NT2/D1 (cell line): ENCODE measurements around the gene MLC1.

Experiments
- DNase-seq: peaks from one replicate; pipeline ENCODE4 v3.0.0-alpha.2; 2011; ENCODE audit warnings: low read depth, low spot score
- H3K27me3 ChIP-seq: 2 replicates; pipeline ENCODE4 v1.6.0; 2011; ENCODE audit warnings: mild to moderate bottlenecking; ENCODE audit not compliant: insufficient read length, insufficient read depth
- H3K36me3 ChIP-seq: 2 replicates; pipeline ENCODE4 v1.6.1; 2011; ENCODE audit warnings: mild to moderate bottlenecking, low read length, mixed read lengths; ENCODE audit not compliant: insufficient read depth, insufficient read length
- H3K4me1 ChIP-seq: 2 replicates; pipeline ENCODE4 v1.5.1; 2011; ENCODE audit not compliant: insufficient read depth, insufficient read length
- H3K4me3 ChIP-seq: 2 replicates; pipeline ENCODE4 v1.5.1; 2011; ENCODE audit warnings: low read depth; ENCODE audit not compliant: insufficient read length
- H3K9ac ChIP-seq: 2 replicates; pipeline ENCODE4 v1.6.0; 2011; ENCODE audit warnings: low read depth; ENCODE audit not compliant: insufficient read length
- H3K9me3 ChIP-seq: 2 replicates; pipeline ENCODE4 v1.5.1; 2011; ENCODE audit warnings: mild to moderate bottlenecking, low read length; ENCODE audit not compliant: insufficient read depth
- SUZ12 ChIP-seq: IDR thresholded peaks from 2 replicates; pipeline ENCODE4 v1.6.1; 2011; ENCODE audit not compliant: insufficient read length, insufficient read depth; ENCODE audit errors: extremely low read depth
- YY1 ChIP-seq: IDR thresholded peaks from 2 replicates; pipeline ENCODE4 v1.6.1; 2011; ENCODE audit not compliant: insufficient read length, insufficient read depth
- ZNF274 ChIP-seq: IDR thresholded peaks from 2 replicates; pipeline ENCODE4 v1.6.1; 2011; ENCODE audit warnings: mild to moderate bottlenecking, low read depth, low read length

MLC1 gene

DNA sequence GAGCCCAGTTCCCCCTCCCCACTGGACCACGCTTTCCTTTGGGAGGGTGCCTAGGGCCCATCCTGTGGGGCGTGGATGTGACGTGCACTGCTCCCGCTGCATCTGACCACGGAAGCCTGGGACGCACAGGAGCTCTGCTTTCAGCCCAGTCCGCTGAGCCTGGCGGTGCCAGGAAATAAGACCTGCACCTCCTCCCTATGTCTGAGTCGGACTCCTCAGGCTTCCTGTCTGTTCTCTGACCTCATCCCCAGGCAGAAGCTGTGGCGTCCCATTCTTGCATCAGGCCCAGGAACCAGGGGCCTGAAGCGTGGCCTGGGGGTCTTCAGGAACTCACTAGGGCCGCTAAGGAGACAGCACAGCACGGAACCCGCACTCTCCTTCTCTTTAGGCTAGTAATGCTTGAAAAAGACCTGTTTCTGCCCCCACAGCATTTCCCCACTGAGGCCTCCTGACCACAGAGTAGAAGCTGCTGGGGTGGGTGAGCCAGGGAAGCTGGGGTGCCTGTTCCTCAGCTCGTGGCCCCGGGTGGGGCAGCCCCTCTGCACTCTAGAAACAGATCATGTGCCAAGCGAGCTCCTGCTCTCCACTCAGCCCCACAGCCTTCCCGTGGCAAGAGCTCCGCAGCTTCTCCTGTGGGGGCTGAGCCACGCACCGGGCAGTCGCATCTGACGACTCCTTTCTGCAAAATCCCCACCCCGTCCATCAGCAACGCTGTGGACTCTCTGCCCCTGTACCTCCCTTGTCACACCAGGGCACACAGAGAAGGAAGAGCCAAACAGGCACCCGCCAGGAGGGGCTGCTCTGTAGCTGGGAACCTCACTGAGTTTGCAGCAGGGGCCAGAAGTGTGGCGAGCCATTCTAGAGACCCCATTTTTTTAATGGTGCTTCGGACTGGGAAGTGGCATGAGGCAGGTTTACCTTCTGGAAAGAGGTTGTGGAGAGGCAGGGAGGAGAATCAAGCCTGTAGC is 27.2 kb upstream of the MLC1 start:
- no peak overlapping the region for H3K9ac ChIP-seq
- no peak overlapping the region for H3K4me3 ChIP-seq
- H3K9me3 ChIP-seq: no peaks in the 10 kb centered on the region
- DNase-seq: no peak
- no peak for TF ChIP-seq YY1
- no peak for TF ChIP-seq ZNF274
- TF ChIP-seq SUZ12: no peak
- no peaks in the 10 kb centered on the region for H3K36me3 ChIP-seq
- H3K4me1 ChIP-seq: peaks cover 7% of the 10 kb centered on the region
- no peaks in the 10 kb centered on the region for H3K27me3 ChIP-seq

- no peak for TF ChIP-seq ZNF274
- no peak for TF ChIP-seq YY1
- no peak overlapping the region for H3K9ac ChIP-seq
- no peak for DNase-seq
- no peaks in the 10 kb centered on the region for H3K9me3 ChIP-seq
- H3K36me3 ChIP-seq: no peaks in the 10 kb centered on the region
- H3K4me1 ChIP-seq: peaks cover 7% of the 10 kb centered on the region
- no peaks in the 10 kb centered on the region for H3K27me3 ChIP-seq
- no peak overlapping the region for H3K4me3 ChIP-seq
These were observed 25.8 kb upstream of the MLC1 start for GRCh38 chr22:50111056-50111455.

GRCh38 chr22:50107529-50107928 is 22.3 kb upstream of the MLC1 start:
- H3K27me3 ChIP-seq: no peaks in the 10 kb centered on the region
- DNase-seq: no peak
- TF ChIP-seq YY1 (no peak), SUZ12 (no peak), ZNF274 (no peak)
- no peak overlapping the region for H3K4me3 ChIP-seq
- H3K36me3 ChIP-seq: no peaks in the 10 kb centered on the region
- H3K9ac ChIP-seq: no peak overlapping the region
- H3K4me1 ChIP-seq: peaks cover 3% of the 10 kb centered on the region
- no peaks in the 10 kb centered on the region for H3K9me3 ChIP-seq

DNA sequence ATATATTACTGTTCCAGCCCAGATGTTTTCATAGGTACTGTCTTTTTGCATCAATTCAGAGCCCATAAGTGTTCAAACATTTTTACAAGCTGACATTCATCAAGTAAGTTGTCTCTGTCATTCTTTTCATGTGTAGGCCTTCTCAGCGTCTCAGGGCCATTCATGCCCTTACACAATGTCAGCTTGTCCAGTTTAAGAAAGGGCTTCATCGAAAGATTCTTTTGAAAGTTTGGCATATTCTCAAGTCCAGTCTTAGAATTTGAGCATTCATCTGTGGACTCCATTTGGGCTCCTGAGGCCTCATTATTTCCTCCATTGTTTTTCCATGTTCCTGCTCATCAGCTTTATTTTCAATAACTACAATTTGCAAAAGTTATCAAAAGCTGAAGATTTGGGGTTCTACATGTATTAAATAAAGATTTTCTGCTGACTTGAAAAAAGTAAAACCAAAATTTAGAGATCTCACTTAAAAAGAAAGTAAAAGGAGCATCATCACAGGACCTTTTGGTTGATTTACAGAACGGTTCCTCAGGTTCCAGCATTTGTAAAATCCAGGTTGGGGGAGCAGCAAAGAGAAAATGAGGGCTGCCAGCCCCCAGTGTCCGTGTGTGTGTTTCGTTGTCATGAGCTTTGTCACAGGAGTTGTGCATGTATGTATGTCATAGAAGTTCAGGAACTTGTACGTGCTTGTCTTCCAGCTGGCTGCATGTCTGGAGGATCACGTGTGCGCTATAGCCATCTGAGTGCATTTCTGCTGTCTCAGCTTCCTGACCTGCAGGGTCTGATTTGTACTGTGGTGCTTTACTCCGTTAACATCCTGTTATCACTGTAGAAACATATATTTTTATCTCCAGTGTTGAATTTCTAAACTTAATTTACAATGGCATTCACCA is 20.2 kb upstream of the MLC1 start:
- no peaks in the 10 kb centered on the region for H3K4me1 ChIP-seq

DNA sequence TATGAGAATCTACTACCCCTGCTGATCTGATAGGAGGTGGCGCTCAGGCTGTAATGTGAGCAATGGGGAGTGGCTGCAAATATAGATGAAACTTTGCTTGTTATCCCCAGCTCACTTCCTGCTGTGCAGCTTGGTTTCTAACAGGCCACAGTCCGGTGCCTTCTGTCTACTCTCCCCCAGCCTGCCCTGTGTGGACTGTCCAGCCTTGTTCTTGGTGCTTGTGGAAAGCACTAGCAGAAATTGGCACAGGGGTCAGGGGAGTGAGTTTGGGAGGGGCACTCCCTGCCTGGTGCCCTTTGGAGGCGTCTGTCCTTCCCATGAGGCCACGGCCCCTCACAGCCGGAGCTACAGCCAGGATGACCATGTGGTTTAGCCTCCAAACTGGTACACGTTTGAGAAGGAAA is 18.9 kb upstream of the MLC1 start:
- no peaks in the 10 kb centered on the region for H3K27me3 ChIP-seq
- DNase-seq: no peak
- no peaks in the 10 kb centered on the region for H3K4me1 ChIP-seq
- TF ChIP-seq ZNF274: no peak
- TF ChIP-seq SUZ12: no peak
- no peak for TF ChIP-seq YY1
- H3K9me3 ChIP-seq: no peaks in the 10 kb centered on the region
- H3K4me3 ChIP-seq: no peak overlapping the region
- H3K36me3 ChIP-seq: no peaks in the 10 kb centered on the region
- H3K9ac ChIP-seq: no peak overlapping the region

More for the DNA sequence above, 20.2 kb upstream of the MLC1 start:
- no peaks in the 10 kb centered on the region for H3K9me3 ChIP-seq
- H3K4me3 ChIP-seq: no peak overlapping the region
- DNase-seq: no peak
- TF ChIP-seq SUZ12 (no peak), YY1 (no peak), ZNF274 (no peak)
- no peak overlapping the region for H3K9ac ChIP-seq
- H3K36me3 ChIP-seq: no peaks in the 10 kb centered on the region
- no peaks in the 10 kb centered on the region for H3K27me3 ChIP-seq

DNA sequence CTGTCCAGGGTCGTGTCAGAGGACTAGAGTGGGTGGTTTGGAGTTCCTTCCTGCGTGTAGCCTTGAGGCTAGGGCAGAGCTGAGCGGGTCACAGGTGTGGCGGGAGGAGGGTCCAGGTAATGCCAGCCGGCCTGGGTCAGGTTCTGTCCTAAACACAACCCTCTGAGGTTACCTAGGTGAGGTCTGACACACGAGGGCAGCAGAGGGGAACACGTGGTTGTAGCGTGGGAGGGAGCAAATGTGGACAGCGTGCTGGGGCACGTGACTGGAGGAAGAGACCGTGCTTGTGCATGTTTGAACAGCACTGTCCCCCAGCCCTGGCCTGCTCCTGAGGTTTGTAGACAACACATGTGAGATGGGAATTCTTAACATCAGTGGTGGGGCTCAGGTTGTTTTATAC is 17.7 kb upstream of the MLC1 start:
- Histone ChIP-seq H3K9ac (no peak overlapping the region), H3K27me3 (no peaks in the 10 kb centered on the region), H3K9me3 (no peaks in the 10 kb centered on the region), H3K4me3 (no peak overlapping the region), H3K36me3 (no peaks in the 10 kb centered on the region), H3K4me1 (no peaks in the 10 kb centered on the region)
- no peak for DNase-seq
- TF ChIP-seq ZNF274: no peak
- TF ChIP-seq YY1: no peak
- TF ChIP-seq SUZ12: no peak

DNA sequence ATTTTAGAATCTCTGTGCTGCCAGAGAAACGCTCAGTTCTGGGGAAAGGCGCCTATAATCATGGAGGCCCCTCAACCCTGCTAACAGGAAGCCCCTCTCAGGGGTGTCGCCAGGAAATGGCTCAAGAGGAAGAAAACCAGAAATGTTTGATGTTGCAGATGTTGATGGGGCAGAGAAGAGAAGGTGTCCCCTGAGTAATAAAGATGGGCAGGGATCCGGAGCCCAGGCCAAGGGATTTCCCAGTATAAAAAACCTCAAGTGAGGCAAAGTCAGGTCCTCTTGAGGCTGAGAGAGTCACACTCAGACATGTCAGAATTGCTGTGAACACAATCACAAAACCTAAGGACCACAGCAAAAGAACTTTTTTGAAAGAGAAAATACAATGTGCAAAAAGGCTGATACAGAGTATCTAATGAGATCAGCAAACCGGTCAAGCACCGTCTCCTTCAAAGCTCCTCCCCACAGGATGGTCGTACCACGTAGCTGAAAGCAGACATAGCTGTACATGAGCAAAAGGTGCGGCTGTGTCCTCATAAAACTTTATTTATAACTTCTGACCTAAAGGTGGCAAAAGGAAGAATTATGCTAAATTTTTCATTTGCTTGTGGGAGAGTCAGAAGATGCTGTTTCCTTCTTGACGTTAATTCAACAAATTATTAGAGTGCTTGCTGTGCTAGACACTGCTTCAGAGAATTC is 16.8 kb upstream of the MLC1 start:
- Histone ChIP-seq H3K36me3 (no peaks in the 10 kb centered on the region), H3K4me1 (no peaks in the 10 kb centered on the region), H3K27me3 (no peaks in the 10 kb centered on the region), H3K9me3 (no peaks in the 10 kb centered on the region), H3K9ac (no peak overlapping the region), H3K4me3 (no peak overlapping the region)
- TF ChIP-seq YY1 (no peak), ZNF274 (no peak), SUZ12 (no peak)
- DNase-seq: no peak
